IMR-90 (cell line): ENCODE data around the gene APBB3. TPM values are rescaled to one million over a fixed set of nuclear protein-coding genes. Genes with fewer than 3 reads are reported as not detected.
A peak's percentile ranks its signal among the peaks of the same experiment; 100 is the strongest.

Experiments used
- ATAC-seq: fragments of 200-7000 bp; cut with Tn5 transposase; 2 replicates; pipeline ENCODE4 v1.9.1; 2020; ENCODE audit warnings: low read depth, mild to moderate bottlenecking, moderate library complexity
- BruUV-seq: library from RNA; stranded (reverse); fragments of 400-500 nt; replicated peaks from 2 replicates; lab custom pipeline; 2021; lab: Mats Ljungman, UMichigan
- CTCF ChIA-PET: fragments of 300-600 bp; formaldehyde crosslinking; extraction: SDS; loops from one replicate; lab custom pipeline; 2021; ENCODE audit warnings: antibody characterized with exemption; lab: Yijun Ruan, JAX
- POLR2A ChIA-PET: fragments of 300-600 bp; sonication (Branson Sonifier 250); formaldehyde crosslinking; loops from one replicate; lab custom pipeline; 2022; ENCODE audit warnings: antibody characterized with exemption; ENCODE audit not compliant: unreplicated experiment; lab: Charles Lee
- DNase-seq: peaks from one replicate; pipeline ENCODE4 v3.0.0; 2013
- H2AFZ ChIP-seq: replicated peaks from 2 replicates; pipeline ENCODE3; 2013; ENCODE audit warnings: low read length, mild to moderate bottlenecking; ENCODE audit not compliant: poor library complexity
- H2AK5ac ChIP-seq: 2 replicates; pipeline ENCODE4 v1.6.1; 2013; ENCODE audit warnings: low read depth, low read length, inconsistent platforms
- H2AK9ac ChIP-seq: replicated peaks from 2 replicates; pipeline ENCODE3; 2013; ENCODE audit warnings: mild to moderate bottlenecking, low read depth, low read length, moderate library complexity; ENCODE audit not compliant: poor library complexity
- H2BK120ac ChIP-seq: 2 replicates; pipeline ENCODE4 v1.6.1; 2013; ENCODE audit warnings: low read depth, low read length, inconsistent platforms
- H2BK15ac ChIP-seq: 3 replicates; pipeline ENCODE4 v1.6.1; 2013; ENCODE audit warnings: low read depth, low read length, inconsistent platforms
- H2BK20ac ChIP-seq: 2 replicates; pipeline ENCODE4 v1.6.1; 2013; ENCODE audit warnings: low read depth, mild to moderate bottlenecking, inconsistent platforms, low read length, moderate library complexity
- H2BK5ac ChIP-seq: 2 replicates; pipeline ENCODE4 v1.6.1; 2013; ENCODE audit warnings: mild to moderate bottlenecking, low read depth, low read length, inconsistent platforms; ENCODE audit not compliant: poor library complexity, severe bottlenecking
- H3K14ac ChIP-seq: replicated peaks from 2 replicates; pipeline ENCODE4 v1.6.1; 2013; ENCODE audit warnings: low read depth, low read length, inconsistent platforms
- H3K18ac ChIP-seq: 2 replicates; pipeline ENCODE4 v1.6.1; 2013; ENCODE audit warnings: low read depth, low read length, control low read depth
- H3K23ac ChIP-seq: 2 replicates; pipeline ENCODE4 v1.6.1; 2013; ENCODE audit warnings: low read depth, low read length, inconsistent platforms
- H3K27ac ChIP-seq: 2 replicates; pipeline ENCODE4 v1.5.1; 2013; ENCODE audit warnings: mild to moderate bottlenecking, control low read depth, low read length; ENCODE audit not compliant: insufficient read depth
- H3K27me3 ChIP-seq: 2 replicates; pipeline ENCODE4 v1.6.1; 2013; ENCODE audit warnings: low read length; ENCODE audit not compliant: control insufficient read depth, insufficient read depth
- H3K36me3 ChIP-seq: 2 replicates; pipeline ENCODE4 v1.6.1; 2013; ENCODE audit warnings: low read length, mixed read lengths; ENCODE audit not compliant: control insufficient read depth, insufficient read depth
- H3K4ac ChIP-seq: 2 replicates; pipeline ENCODE4 v1.6.1; 2013; ENCODE audit warnings: low read depth, low read length, inconsistent platforms
- H3K4me1 ChIP-seq: 2 replicates; pipeline ENCODE4 v1.6.1; 2013; ENCODE audit warnings: low read length, mixed read lengths; ENCODE audit not compliant: control insufficient read depth, insufficient read depth
- H3K4me2 ChIP-seq: 2 replicates; pipeline ENCODE4 v1.6.1; 2013; ENCODE audit warnings: low read depth, mild to moderate bottlenecking, control low read depth, low read length, moderate library complexity
- H3K4me3 ChIP-seq: 2 replicates; pipeline ENCODE4 v1.5.1; 2013; ENCODE audit warnings: low read depth, mild to moderate bottlenecking, control low read depth, low read length, moderate library complexity; ENCODE audit not compliant: insufficient read depth
- H3K56ac ChIP-seq: 2 replicates; pipeline ENCODE4 v1.6.1; 2013; ENCODE audit warnings: low read length, inconsistent platforms; ENCODE audit not compliant: insufficient read depth; ENCODE audit errors: extremely low read depth
- H3K79me1 ChIP-seq, 2 experiments: 2 replicates each; pipeline ENCODE4 v1.6.1; 2013; ENCODE audit warnings: low read length in 2 of 2, inconsistent platforms in 1 of 2, low read depth in 1 of 2
- H3K9ac ChIP-seq: 2 replicates; pipeline ENCODE4 v1.6.1; 2013; ENCODE audit warnings: low read depth, low read length, control low read depth
- H3K9me1 ChIP-seq: 2 replicates; pipeline ENCODE4 v1.6.1; 2013; ENCODE audit warnings: low read length, inconsistent platforms; ENCODE audit not compliant: insufficient read depth
- H3K9me3 ChIP-seq: 2 replicates; pipeline ENCODE4 v1.6.1; 2013; ENCODE audit warnings: low read length; ENCODE audit not compliant: control insufficient read depth, insufficient read depth
- H4K20me1 ChIP-seq: 2 replicates; pipeline ENCODE4 v1.6.1; 2013; ENCODE audit warnings: low read length, inconsistent platforms; ENCODE audit not compliant: insufficient read depth
- H4K5ac ChIP-seq: 2 replicates; pipeline ENCODE4 v1.6.1; 2013; ENCODE audit warnings: mild to moderate bottlenecking, low read depth, low read length, control low read depth
- H4K8ac ChIP-seq, 2 experiments: 2 replicates each; pipeline ENCODE4 v1.6.1; 2013; ENCODE audit warnings: low read depth in 2 of 2, low read length in 2 of 2, control low read depth in 1 of 2, inconsistent platforms in 1 of 2
- H4K91ac ChIP-seq: 2 replicates; pipeline ENCODE4 v1.6.1; 2013; ENCODE audit warnings: low read depth, low read length, inconsistent platforms; ENCODE audit not compliant: insufficient read depth
- BHLHE40 ChIP-seq: fragments of 150-350 bp; IDR thresholded peaks from 2 replicates; pipeline ENCODE4 v1.6.1; 2016; ENCODE audit warnings: mild to moderate bottlenecking, low read depth, low read length
- CEBPB ChIP-seq: IDR thresholded peaks from 2 replicates; pipeline ENCODE4 v1.6.1; 2012; ENCODE audit warnings: low read depth, low read length, improper control_type of control experiment
- CHD1 ChIP-seq: IDR thresholded peaks from 2 replicates; pipeline ENCODE4 v1.6.1; 2012; ENCODE audit warnings: low read depth, low read length, improper control_type of control experiment
- FOS ChIP-seq: fragments of 150-350 bp; IDR thresholded peaks from 2 replicates; pipeline ENCODE4 v1.6.1; 2016; ENCODE audit warnings: low read depth, low read length
- MAFK ChIP-seq: IDR thresholded peaks from 2 replicates; pipeline ENCODE4 v1.6.1; 2012; ENCODE audit warnings: low read depth, low read length, improper control_type of control experiment
- MAZ ChIP-seq: IDR thresholded peaks from 2 replicates; pipeline ENCODE4 v1.6.1; 2012; ENCODE audit warnings: low read depth, mild to moderate bottlenecking, low read length, improper control_type of control experiment, moderate library complexity, borderline replicate concordance
- MXI1 ChIP-seq: IDR thresholded peaks from 2 replicates; pipeline ENCODE4 v1.6.1; 2012; ENCODE audit warnings: low read depth, mild to moderate bottlenecking, low read length, moderate library complexity, borderline replicate concordance
- NFE2L2 ChIP-seq: fragments of 150-350 bp; IDR thresholded peaks from 2 replicates; pipeline ENCODE4 v1.6.1; 2016; ENCODE audit warnings: low read depth, mild to moderate bottlenecking, low read length
- POLR2A ChIP-seq: IDR thresholded peaks from 2 replicates; pipeline ENCODE4 v1.6.1; 2012; ENCODE audit warnings: mild to moderate bottlenecking, low read depth, low read length
- RAD21 ChIP-seq: IDR thresholded peaks from 2 replicates; pipeline ENCODE4 v1.6.1; 2012; ENCODE audit warnings: low read length, improper control_type of control experiment
- RCOR1 ChIP-seq: IDR thresholded peaks from 2 replicates; pipeline ENCODE4 v1.6.1; 2012; ENCODE audit warnings: mild to moderate bottlenecking, low read length, improper control_type of control experiment; ENCODE audit not compliant: insufficient replicate concordance
- RFX5 ChIP-seq: IDR thresholded peaks from 2 replicates; pipeline ENCODE4 v1.8.0; 2012; ENCODE audit warnings: low read depth, mild to moderate bottlenecking, low read length, moderate library complexity
- SMC3 ChIP-seq: fragments of 150-350 bp; IDR thresholded peaks from 2 replicates; pipeline ENCODE4 v1.6.1; 2016; ENCODE audit warnings: low read depth, mild to moderate bottlenecking, antibody characterized with exemption, low read length, moderate library complexity
- WGBS, 2 experiments: methylation state at CpG; one replicate each; pipeline versions ENCODE4 v1.1.5 to v1.1.7; 2013; ENCODE audit warnings: missing lambda C conversion rate in 2 of 2; ENCODE audit not compliant: insufficient read length in 1 of 2; ENCODE audit errors: extremely low coverage in 2 of 2; 5-methylcytosine and 5-hydroxymethylcytosine counted together
- dilution Hi-C: fragments of 300-500 bp; cut with HindIII; formaldehyde crosslinking; loops from one replicate; pipeline ENCODE4 v1.14.3; 2018; ENCODE audit warnings: low sequenced_read_pairs; ENCODE audit not compliant: unreplicated experiment
- in situ Hi-C: fragments of 300-500 bp; cut with MboI; formaldehyde crosslinking; loops from 3 replicates; pipeline ENCODE4 v1.14.3; 2019; ENCODE audit warnings: low sequenced_read_pairs, inconsistent platforms, mixed read lengths
- intact Hi-C: fragments of 100-400 bp; cut with micrococcal nuclease; formaldehyde crosslinking; loops from 2 replicates; pipeline ENCODE4 v1.10.0; 2022
- polyA plus RNA-seq, 3 experiments: library from polyadenylated mRNA; depleted of rRNA; stranded (reverse); fragments of >200 nt; gene quantifications; 2 replicates each; pipeline ENCODE4 v1.2.3, GENCODE V29; 2012; ENCODE audit warnings: low replicate concordance in 1 of 3
- total RNA-seq: library from RNA; depleted of rRNA; stranded (reverse); fragments of >200 nt; gene quantifications from 2 replicates; pipeline ENCODE4 v1.2.3, GENCODE V29; 2012
- TF ChIP-seq, protein P1 (sequence below): fragments of 150-350 bp; IDR thresholded peaks from 2 replicates; pipeline ENCODE4 v1.6.1; 2016; ENCODE audit warnings: low read depth, mild to moderate bottlenecking, low read length, moderate library complexity, borderline replicate concordance
- TF ChIP-seq, protein P2 (sequence below): conservative IDR thresholded peaks from 2 replicates; pipeline ENCODE4 v1.5.1; 2012; ENCODE audit warnings: mild to moderate bottlenecking, low read depth, low read length, improper control_type of control experiment
- TF ChIP-seq, protein P3 (sequence below): fragments of 150-350 bp; IDR thresholded peaks from 2 replicates; pipeline ENCODE4 v1.6.1; 2017; ENCODE audit warnings: mild to moderate bottlenecking, antibody characterized with exemption, low read length, low read depth

APBB3 gene
- total and polyA plus RNA-seq, 2 of the 4 experiments (the other 2 are of a cell fraction) = 6.6 to 23.8 TPM

GRCh38 chr5:140557965-140558364 is 6.4 kb downstream of the APBB3 start:
- peak overlapping the region; percentile 96; the same call in 2 of the 3 replicates for H2BK15ac ChIP-seq
- H2BK20ac ChIP-seq = peak overlapping the region; percentile 98
- H3K36me3 ChIP-seq = peaks cover 19% of the 10 kb centered on the region
- H4K5ac ChIP-seq = peak overlapping the region; percentile 98
- peak overlapping the region; percentile 97 for H3K14ac ChIP-seq
- H4K8ac ChIP-seq = peak overlapping the region; percentile 99
- H3K9ac ChIP-seq = peak overlapping the region; percentile 76
- BruUV-seq = no TSS peak
- CTCF ChIA-PET = no interaction called here
- peaks cover 22 to 49% of the 10 kb centered on the region in 2 experiments for H3K79me1 ChIP-seq
- no peak overlapping the region for H3K4me3 ChIP-seq
- intact Hi-C loops (loop anchor here (1.0 kb wide), 1 partner anchor 81 kb away; the partner anchor contains the start of gene TMCO6), in situ Hi-C loops (no loop called here), dilution Hi-C loops (no loop called here)
- H2BK120ac ChIP-seq = peak overlapping the region; percentile 94
- peak overlapping the region; percentile 97 for H2BK5ac ChIP-seq
- H3K23ac ChIP-seq = peak overlapping the region; percentile 96
- H3K56ac ChIP-seq = peak overlapping the region; percentile 70; the same call in 1 of the 2 replicates
- H2AFZ ChIP-seq = peak overlapping the region; percentile 94
- no peak for TF ChIP-seq MAFK
- no peak for TF ChIP-seq MXI1
- no peak for TF ChIP-seq SMC3
- TF ChIP-seq, protein P1, sequence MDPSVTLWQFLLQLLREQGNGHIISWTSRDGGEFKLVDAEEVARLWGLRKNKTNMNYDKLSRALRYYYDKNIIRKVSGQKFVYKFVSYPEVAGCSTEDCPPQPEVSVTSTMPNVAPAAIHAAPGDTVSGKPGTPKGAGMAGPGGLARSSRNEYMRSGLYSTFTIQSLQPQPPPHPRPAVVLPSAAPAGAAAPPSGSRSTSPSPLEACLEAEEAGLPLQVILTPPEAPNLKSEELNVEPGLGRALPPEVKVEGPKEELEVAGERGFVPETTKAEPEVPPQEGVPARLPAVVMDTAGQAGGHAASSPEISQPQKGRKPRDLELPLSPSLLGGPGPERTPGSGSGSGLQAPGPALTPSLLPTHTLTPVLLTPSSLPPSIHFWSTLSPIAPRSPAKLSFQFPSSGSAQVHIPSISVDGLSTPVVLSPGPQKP = no peak
- no peak for TF ChIP-seq RFX5
- no peak for TF ChIP-seq POLR2A
- no peak for TF ChIP-seq BHLHE40
- TF ChIP-seq, protein P2, sequence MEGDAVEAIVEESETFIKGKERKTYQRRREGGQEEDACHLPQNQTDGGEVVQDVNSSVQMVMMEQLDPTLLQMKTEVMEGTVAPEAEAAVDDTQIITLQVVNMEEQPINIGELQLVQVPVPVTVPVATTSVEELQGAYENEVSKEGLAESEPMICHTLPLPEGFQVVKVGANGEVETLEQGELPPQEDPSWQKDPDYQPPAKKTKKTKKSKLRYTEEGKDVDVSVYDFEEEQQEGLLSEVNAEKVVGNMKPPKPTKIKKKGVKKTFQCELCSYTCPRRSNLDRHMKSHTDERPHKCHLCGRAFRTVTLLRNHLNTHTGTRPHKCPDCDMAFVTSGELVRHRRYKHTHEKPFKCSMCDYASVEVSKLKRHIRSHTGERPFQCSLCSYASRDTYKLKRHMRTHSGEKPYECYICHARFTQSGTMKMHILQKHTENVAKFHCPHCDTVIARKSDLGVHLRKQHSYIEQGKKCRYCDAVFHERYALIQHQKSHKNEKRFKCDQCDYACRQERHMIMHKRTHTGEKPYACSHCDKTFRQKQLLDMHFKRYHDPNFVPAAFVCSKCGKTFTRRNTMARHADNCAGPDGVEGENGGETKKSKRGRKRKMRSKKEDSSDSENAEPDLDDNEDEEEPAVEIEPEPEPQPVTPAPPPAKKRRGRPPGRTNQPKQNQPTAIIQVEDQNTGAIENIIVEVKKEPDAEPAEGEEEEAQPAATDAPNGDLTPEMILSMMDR = no peak
- no peak for TF ChIP-seq RAD21
- TF ChIP-seq FOS = no peak
- no peak for TF ChIP-seq NFE2L2
- TF ChIP-seq, protein P3, sequence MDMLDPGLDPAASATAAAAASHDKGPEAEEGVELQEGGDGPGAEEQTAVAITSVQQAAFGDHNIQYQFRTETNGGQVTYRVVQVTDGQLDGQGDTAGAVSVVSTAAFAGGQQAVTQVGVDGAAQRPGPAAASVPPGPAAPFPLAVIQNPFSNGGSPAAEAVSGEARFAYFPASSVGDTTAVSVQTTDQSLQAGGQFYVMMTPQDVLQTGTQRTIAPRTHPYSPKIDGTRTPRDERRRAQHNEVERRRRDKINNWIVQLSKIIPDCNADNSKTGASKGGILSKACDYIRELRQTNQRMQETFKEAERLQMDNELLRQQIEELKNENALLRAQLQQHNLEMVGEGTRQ = no peak
- no peak for TF ChIP-seq CEBPB
- TF ChIP-seq MAZ = no peak
- no peak for TF ChIP-seq CHD1
- TF ChIP-seq RCOR1 = no peak
- H3K4me2 ChIP-seq = no peak overlapping the region
- no peak overlapping the region for H3K18ac ChIP-seq
- WGBS, 2 experiments = no CpG with 5 or more reads among the region's 3 CpGs
- H3K4me1 ChIP-seq = peaks cover 16% of the 10 kb centered on the region
- peak overlapping the region; percentile 98 for H4K91ac ChIP-seq
- no peak for ATAC-seq
- H2AK5ac ChIP-seq = peak overlapping the region; percentile 99
- DNase-seq = no peak
- peaks cover 9% of the 10 kb centered on the region for H3K9me1 ChIP-seq
- POLR2A ChIA-PET = interaction anchor here (1.1 to 1.3 kb wide), 2 partner anchors 8 to 106 kb away, joined by 3 read pairs; partner anchors contain the start of gene WDR55
- H4K20me1 ChIP-seq = peaks cover 19% of the 10 kb centered on the region
- H3K9me3 ChIP-seq = no peaks in the 10 kb centered on the region
- H3K27me3 ChIP-seq = no peaks in the 10 kb centered on the region
- H3K4ac ChIP-seq = peak overlapping the region; percentile 100
- H2AK9ac ChIP-seq = peak overlapping the region; percentile 98
- peak overlapping the region; percentile 93 for H3K27ac ChIP-seq
